SW 1271 (cell line): ENCODE data around the gene GATAD2A.

Source experiments
- DNase-seq, 2 experiments: peaks; one replicate each; lab custom pipeline; 2025; lab: John Stamatoyannopoulos, UW

Gene GATAD2A

GRCh38 chr19:19531951-19532805, 126.7 kb downstream of the GATAD2A start:
- no peak for DNase-seq

GRCh38 chr19:19532806-19533701, 127.6 kb downstream of the GATAD2A start:
- no peak for DNase-seq

GRCh38 chr19:19533841-19534240, 128.4 kb downstream of the GATAD2A start:
- DNase-seq, result no peak

GRCh38 chr19:19534556-19535265, 129.2 kb downstream of the GATAD2A start:
- no peak for DNase-seq

GRCh38 chr19:19535311-19536191, 130.1 kb downstream of the GATAD2A start:
- DNase-seq, result no peak

- no peak for DNase-seq
Observed at GRCh38 chr19:19537075-19538048, 131.9 kb downstream of the GATAD2A start.

- DNase-seq, result no peak
Observed at GRCh38 chr19:19538061-19538784, 132.7 kb downstream of the GATAD2A start, which contains the start of gene CILP2. CILP2 (plus strand) TSS chr19:19538265; CDS start chr19:19538350, 85 bp downstream.

- DNase-seq, result no peak
Observed at GRCh38 chr19:19538785-19539166, 133.3 kb downstream of the GATAD2A start.

- no peak for DNase-seq
Observed at GRCh38 chr19:19539698-19540063, 134.2 kb downstream of the GATAD2A start.

GRCh38 chr19:19540064-19540714, 134.7 kb downstream of the GATAD2A start:
- no peak for DNase-seq

GRCh38 chr19:19540715-19541515, 135.4 kb downstream of the GATAD2A start:
- peak in 1 of 2 experiments; percentile 14 for DNase-seq

GRCh38 chr19:19541616-19542015, 136.1 kb downstream of the GATAD2A start:
- DNase-seq, result no peak

GRCh38 chr19:19542507-19542906, 137.0 kb downstream of the GATAD2A start:
- no peak for DNase-seq

GRCh38 chr19:19543101-19543500, 137.6 kb downstream of the GATAD2A start:
- no peak for DNase-seq

GRCh38 chr19:19543640-19544039, 138.2 kb downstream of the GATAD2A start:
- DNase-seq, result no peak

- DNase-seq, result no peak
Observed at GRCh38 chr19:19544257-19544953, 138.9 kb downstream of the GATAD2A start.

- no peak for DNase-seq
Observed at GRCh38 chr19:19544954-19545591, 139.6 kb downstream of the GATAD2A start.
